Chondrocyte (in vitro differentiated cells): ENCODE data around the gene ZNF503. TPM values are rescaled to one million over a fixed set of nuclear protein-coding genes. Genes with fewer than 3 reads are reported as not detected.

Experiments used
- DNase-seq: peaks from one replicate; pipeline ENCODE4 v3.0.0; 2021; ENCODE audit warnings: mixed read lengths, low spot score
- H3K27ac Mint-ChIP-seq: one replicate; pipeline ENCODE4 v1.8.0; 2021; ENCODE audit warnings: mild to moderate bottlenecking, moderate library complexity, mixed read lengths; ENCODE audit not compliant: unreplicated experiment
- H3K27me3 Mint-ChIP-seq: 2 replicates; pipeline ENCODE4 v1.8.0; 2021; ENCODE audit warnings: low read depth, mixed read lengths
- H3K36me3 Mint-ChIP-seq: 2 replicates; pipeline ENCODE4 v1.8.0; 2021; ENCODE audit warnings: low read depth, mixed read lengths
- H3K4me1 Mint-ChIP-seq: 2 replicates; pipeline ENCODE4 v1.8.0; 2021; ENCODE audit warnings: low read depth, mild to moderate bottlenecking, mixed read lengths
- H3K4me3 Mint-ChIP-seq: one replicate; pipeline ENCODE4 v1.8.0; 2021; ENCODE audit warnings: mild to moderate bottlenecking, moderate library complexity, mixed read lengths; ENCODE audit not compliant: unreplicated experiment
- H3K9me3 Mint-ChIP-seq: 2 replicates; pipeline ENCODE4 v1.8.0; 2021; ENCODE audit warnings: low read depth, mixed read lengths
- total RNA-seq: library from RNA; stranded (reverse); gene quantifications from 3 replicates; pipeline ENCODE4 v1.2.1, GENCODE V29; 2021
- TF ChIP-seq, protein P1 (sequence below): fragments of 200-600 bp; sonication (generic); IDR thresholded peaks from 2 replicates; pipeline ENCODE4 v1.5.0; 2021; ENCODE audit warnings: antibody characterized with exemption, mild to moderate bottlenecking, moderate library complexity

ZNF503 gene
- total RNA-seq, 1 donor from 2014 or later = 24.8 TPM

DNA sequence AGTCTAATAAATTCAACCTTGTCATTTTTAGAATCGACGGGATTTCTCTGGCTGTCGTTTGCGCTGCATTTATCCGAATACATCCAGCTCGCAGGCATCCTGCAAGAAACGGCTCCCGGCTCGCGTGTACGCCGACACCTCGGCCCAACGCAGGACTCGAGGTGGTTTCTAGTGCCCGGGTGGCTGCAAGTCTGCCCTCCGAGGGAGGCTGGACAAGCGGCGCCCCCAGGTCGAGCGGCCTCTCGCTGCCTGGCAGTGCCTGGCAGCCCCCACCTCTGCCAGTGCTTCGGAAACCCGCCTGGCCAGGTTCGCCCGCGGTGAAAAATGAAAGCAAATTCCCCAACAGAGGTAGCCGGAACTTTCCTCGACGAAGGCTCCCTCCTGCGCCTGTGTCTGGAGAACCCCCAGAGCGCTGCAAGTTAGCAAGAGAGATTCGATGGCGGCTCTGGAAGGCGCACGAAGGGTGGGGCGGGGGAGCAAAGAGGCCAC lies 5.7 kb upstream of the ZNF503 start:
- peaks cover 29% of the 10 kb centered on the region for H3K4me1 Mint-ChIP-seq
- no peaks in the 10 kb centered on the region for H3K9me3 Mint-ChIP-seq
- TF ChIP-seq, protein P1, sequence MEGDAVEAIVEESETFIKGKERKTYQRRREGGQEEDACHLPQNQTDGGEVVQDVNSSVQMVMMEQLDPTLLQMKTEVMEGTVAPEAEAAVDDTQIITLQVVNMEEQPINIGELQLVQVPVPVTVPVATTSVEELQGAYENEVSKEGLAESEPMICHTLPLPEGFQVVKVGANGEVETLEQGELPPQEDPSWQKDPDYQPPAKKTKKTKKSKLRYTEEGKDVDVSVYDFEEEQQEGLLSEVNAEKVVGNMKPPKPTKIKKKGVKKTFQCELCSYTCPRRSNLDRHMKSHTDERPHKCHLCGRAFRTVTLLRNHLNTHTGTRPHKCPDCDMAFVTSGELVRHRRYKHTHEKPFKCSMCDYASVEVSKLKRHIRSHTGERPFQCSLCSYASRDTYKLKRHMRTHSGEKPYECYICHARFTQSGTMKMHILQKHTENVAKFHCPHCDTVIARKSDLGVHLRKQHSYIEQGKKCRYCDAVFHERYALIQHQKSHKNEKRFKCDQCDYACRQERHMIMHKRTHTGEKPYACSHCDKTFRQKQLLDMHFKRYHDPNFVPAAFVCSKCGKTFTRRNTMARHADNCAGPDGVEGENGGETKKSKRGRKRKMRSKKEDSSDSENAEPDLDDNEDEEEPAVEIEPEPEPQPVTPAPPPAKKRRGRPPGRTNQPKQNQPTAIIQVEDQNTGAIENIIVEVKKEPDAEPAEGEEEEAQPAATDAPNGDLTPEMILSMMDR = no peak
- H3K4me3 Mint-ChIP-seq = peak overlapping the region; percentile 80
- H3K27me3 Mint-ChIP-seq = peaks cover 45% of the 10 kb centered on the region
- peaks cover 2% of the 10 kb centered on the region for H3K36me3 Mint-ChIP-seq
- no peak for DNase-seq
- no peak overlapping the region for H3K27ac Mint-ChIP-seq

DNA sequence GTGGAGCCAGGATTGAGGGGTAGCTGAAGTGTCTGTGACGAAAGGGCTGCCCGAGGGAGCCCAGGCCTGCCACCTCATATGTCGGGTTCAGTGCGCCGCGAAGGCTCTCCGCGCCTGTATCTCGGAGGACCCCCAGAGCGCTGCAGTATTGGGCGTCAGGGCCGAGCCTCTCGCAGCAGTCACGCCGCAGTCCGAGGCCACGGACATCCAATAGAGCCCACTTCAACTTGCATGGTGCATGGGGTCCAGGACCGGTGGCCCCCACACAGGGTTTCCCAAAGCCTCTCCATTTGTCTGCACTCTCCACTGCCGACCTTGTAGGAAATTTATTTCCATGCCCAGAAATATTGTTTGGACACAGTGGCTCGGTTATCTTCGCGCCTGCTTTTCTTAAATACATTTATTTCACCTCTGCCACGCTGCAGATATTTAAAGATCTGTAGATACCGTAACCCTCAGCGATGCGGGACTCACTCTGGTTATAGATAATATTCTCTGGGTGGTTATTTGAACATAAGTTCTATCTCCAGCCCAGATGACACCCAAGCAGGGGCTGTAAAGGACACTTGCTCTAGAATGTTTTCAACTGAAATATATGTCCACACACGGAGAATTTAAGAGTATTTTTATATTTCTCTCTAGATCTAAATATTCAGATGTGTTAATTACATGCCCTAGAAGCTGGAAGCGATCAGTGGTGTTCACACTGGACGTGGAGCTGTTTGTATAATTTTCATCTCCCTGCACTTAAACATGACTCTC lies 5.1 kb upstream of the ZNF503 start:
- no peaks in the 10 kb centered on the region for H3K9me3 Mint-ChIP-seq
- H3K27ac Mint-ChIP-seq = no peak overlapping the region
- TF ChIP-seq, protein P1 = no peak
- no peak for DNase-seq
- H3K4me1 Mint-ChIP-seq = peaks cover 29% of the 10 kb centered on the region
- H3K27me3 Mint-ChIP-seq = peaks cover 45% of the 10 kb centered on the region
- peaks cover 2% of the 10 kb centered on the region for H3K36me3 Mint-ChIP-seq
- H3K4me3 Mint-ChIP-seq = no peak overlapping the region

DNA sequence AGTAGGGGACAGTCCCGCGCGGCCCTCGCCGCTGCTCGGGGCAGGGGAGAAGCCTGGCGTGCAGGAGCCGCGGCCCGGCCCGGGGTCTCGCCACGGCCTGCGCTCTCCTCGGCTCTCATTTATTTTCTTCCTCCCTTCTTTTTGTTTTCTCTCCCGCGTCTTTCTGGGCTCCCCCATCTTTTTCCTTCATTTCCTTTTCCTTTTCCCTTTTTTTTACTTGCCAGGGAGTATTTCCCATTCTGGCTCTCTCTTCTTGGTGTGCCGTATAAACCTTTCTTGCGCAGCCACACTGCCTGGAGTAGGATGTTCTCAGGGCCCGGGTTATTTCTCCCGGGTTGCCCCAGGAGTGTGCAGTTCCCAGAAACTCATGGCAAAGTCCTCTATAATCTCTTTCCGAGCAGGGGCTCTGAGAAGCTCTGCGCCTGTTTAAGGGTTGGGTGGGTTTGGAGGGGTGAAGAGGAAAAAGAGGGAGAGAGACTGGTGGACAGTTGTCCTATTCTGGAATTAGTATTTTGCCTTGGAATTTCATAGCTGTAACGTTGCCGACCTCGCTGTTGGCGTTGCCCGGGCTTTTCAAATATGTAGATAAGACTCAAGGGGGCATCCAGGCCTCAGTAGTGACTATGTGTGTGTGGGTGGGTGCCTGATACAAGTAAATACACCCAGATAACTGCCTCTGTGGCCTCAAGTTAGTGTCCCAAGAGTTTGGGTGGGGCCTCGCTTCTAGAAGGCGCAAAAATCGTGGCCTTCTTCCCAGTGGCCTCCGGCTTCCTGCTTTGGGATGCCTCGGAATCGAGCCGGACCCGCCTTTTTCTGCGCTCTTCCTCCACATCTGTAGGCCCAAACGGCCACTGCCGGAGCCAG lies 4.3 kb upstream of the ZNF503 start:
- TF ChIP-seq, protein P1 = no peak
- peaks cover 38% of the 10 kb centered on the region for H3K27me3 Mint-ChIP-seq
- H3K9me3 Mint-ChIP-seq = no peaks in the 10 kb centered on the region
- peak overlapping the region; percentile 40 for H3K4me3 Mint-ChIP-seq
- H3K27ac Mint-ChIP-seq = no peak overlapping the region
- H3K4me1 Mint-ChIP-seq = peaks cover 29% of the 10 kb centered on the region
- peaks cover 2% of the 10 kb centered on the region for H3K36me3 Mint-ChIP-seq
- no peak for DNase-seq

DNA sequence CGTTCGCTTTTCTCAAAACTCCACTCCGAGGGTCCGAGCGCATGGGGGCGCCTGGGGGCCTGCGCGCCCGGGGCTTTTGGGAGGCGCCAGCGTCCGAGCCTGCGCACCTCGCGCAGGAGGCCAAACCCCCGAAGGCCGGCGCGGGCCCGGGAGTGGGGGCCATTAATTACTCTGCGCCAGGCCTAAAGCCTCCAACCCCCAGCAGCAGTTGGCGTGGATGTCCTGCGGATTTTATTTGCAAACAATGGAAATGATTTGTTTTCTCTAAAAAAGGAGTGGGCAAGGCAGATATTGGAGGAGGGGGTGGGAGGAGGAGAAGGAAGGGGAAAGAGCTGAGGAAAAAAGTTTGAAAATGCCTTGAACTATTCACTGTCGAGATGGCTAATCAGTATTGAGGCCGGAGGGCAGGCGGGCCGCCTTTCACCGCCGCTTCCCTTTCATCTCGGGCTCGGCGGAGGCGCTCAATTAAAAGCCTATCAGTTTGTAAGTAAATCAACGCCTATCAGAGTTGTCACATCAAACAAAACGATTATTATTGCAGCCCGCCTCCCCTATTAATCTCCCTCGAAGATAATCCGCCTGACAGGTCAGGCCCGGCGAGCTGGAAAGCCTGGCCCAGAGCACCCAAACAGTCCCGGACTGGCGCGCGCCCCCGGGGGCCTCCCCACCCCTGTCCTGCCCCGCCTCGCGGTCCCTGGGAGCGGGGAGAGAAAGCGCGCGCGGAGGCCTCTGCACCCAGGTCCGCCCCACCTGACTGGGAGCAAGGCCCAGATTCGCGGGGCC lies 3.4 kb upstream of the ZNF503 start:
- TF ChIP-seq, protein P1 = peak; percentile 7
- Mint-ChIP-seq H3K9me3 (no peaks in the 10 kb centered on the region), H3K36me3 (peaks cover 2% of the 10 kb centered on the region), H3K4me3 (peak overlapping the region; percentile 94), H3K4me1 (peaks cover 26% of the 10 kb centered on the region), H3K27ac (no peak overlapping the region), H3K27me3 (peaks cover 30% of the 10 kb centered on the region)
- DNase-seq = no peak
